Lower leg skin (tissue), 4 donors: ENCODE measurements around the gene LGI4. TPM values are rescaled to one million over a fixed set of nuclear protein-coding genes. Genes with fewer than 3 reads are reported as not detected.

Source experiments
- DNase-seq, 2 donors: peaks; one replicate each; pipeline ENCODE4 v3.0.0-alpha.2; 2019; ENCODE audit warnings: low spot score in 2 of 2
- H3K4me3 ChIP-seq: fragments of 200-600 bp; sonication (generic); 2 replicates; pipeline ENCODE4 v1.5.1; 2017; ENCODE audit warnings: mild to moderate bottlenecking, low read depth; ENCODE audit not compliant: poor library complexity, severe bottlenecking
- POLR2A ChIP-seq, 2 donors: fragments of 450-650 bp; IDR thresholded peaks; one replicate each; pipeline ENCODE4 v1.6.1; 2016 to 2017; ENCODE audit warnings: antibody characterized with exemption in 2 of 2, mild to moderate bottlenecking in 1 of 2, moderate library complexity in 1 of 2
- WGBS, 2 donors: methylation state at CpG; one replicate each; pipeline ENCODE4 v1.1.5; 2018; 5-methylcytosine and 5-hydroxymethylcytosine counted together
- intact Hi-C: fragments of 100-400 bp; cut with DNase I; formaldehyde crosslinking; loops from one replicate; pipeline ENCODE4 v1.15.0; 2023; ENCODE audit warnings: low total_unique reads
- total RNA-seq, 4 donors: library from RNA; depleted of rRNA; stranded (reverse); fragments of >200 nt; gene quantifications; one replicate each; pipeline ENCODE4 v1.1.0, GENCODE V29; 2016
- TF ChIP-seq, protein P1 (sequence below), 3 donors: fragments of 450-650 bp; IDR thresholded peaks; one replicate each; pipeline ENCODE4 v1.5.1; 2016; ENCODE audit warnings: antibody characterized with exemption in 3 of 3, mild to moderate bottlenecking in 3 of 3, moderate library complexity in 2 of 3

The LGI4 gene
- total RNA-seq, 4 donors from 2014 or later, result 4.3 to 19.4 (median 8.9) TPM

DNA sequence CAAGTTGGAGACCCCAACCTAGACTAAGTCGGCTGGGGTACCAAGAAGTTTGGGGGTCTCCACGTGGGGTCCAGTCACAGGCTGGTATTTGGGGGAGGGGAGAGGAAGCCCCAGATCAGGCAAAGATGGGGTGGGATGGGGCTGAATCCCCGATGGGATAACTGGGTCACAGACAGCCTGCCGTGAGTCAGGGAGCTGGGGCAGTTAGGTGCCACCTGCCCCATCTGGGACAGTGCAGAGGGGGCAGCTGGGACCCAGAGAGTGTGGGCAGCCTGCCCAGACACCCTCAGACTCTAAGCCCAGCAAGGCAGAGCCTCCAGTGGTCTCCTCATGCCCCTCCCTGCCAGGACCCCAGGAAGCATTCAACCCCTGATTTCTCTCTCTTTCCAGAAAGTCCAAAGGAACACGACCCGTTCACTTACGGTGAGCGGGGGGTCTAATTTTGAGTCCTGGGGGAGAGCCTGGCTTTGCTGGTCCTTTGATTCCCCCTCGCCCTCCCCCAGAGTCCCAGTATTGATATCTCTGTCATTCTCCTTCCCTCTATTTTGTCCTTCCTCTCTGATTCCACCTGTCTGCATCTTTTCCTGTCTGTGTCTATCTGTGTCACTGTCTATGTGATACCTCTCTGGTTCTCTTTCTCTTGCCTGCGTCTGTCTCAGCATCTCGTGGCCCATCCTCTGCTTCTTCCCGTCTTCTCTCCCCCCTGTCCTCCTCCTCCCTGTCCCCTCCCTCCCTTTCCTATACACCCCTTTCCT, 5.5 kb upstream of the LGI4 start:
- TF ChIP-seq, protein P1, sequence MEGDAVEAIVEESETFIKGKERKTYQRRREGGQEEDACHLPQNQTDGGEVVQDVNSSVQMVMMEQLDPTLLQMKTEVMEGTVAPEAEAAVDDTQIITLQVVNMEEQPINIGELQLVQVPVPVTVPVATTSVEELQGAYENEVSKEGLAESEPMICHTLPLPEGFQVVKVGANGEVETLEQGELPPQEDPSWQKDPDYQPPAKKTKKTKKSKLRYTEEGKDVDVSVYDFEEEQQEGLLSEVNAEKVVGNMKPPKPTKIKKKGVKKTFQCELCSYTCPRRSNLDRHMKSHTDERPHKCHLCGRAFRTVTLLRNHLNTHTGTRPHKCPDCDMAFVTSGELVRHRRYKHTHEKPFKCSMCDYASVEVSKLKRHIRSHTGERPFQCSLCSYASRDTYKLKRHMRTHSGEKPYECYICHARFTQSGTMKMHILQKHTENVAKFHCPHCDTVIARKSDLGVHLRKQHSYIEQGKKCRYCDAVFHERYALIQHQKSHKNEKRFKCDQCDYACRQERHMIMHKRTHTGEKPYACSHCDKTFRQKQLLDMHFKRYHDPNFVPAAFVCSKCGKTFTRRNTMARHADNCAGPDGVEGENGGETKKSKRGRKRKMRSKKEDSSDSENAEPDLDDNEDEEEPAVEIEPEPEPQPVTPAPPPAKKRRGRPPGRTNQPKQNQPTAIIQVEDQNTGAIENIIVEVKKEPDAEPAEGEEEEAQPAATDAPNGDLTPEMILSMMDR (IDR thresholded peaks at IDR 0.05), result no peak
- no peak for TF ChIP-seq POLR2A (IDR thresholded peaks at IDR 0.05)
- no peak overlapping the region for H3K4me3 ChIP-seq
- WGBS, 2 donors, result 52 to 56% methylated on average over 12 of the region's 12 CpGs
- no peak for DNase-seq
- intact Hi-C loops, result loop anchor here (10.0 kb wide), 1 partner anchor 124 kb away; the partner anchor contains the start of gene USF2

DNA sequence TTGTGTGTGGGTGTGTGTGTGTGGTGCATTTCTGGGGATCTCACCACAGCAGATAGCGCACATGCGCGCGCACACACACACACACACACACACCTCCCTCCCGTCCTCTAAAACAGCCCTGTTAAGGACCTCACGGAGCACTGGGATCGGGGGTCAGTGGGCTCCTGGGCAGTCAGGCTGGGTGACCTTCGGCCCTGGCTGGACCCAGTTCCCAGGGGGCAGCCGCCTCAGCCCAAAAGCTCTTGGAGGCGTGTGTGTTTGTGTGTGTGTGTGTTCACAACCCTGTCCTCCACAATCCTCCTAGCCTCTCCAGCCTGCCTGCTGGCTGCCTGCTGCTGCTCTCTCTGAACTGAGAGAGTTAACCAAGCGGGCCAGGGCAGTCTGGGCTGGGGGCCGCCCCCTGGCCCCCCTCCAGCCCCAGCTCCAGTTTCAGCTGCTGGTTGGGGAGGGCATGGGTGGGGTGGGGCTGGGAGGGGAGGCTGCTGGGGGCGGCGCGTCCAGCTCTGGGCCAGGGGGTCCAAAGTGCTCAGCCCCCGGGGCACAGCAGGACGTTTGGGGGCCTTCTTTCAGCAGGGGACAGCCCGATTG, 3.5 kb upstream of the LGI4 start, which contains the start of gene FXYD1:
Gene FXYD1, plus strand, starts transcription at position 520 of the 588 bp plus-strand sequence. CDS start 1,256 bp downstream, outside the sequence.
- DNase-seq, result peak in 1 of 2 donors; percentile 93
- 50 to 53% methylated on average over 13 to 16 of the region's 18 CpGs for WGBS, 2 donors
- H3K4me3 ChIP-seq, result no peak within 1 kb of the TSS
- intact Hi-C loops, result no loop called here
- TF ChIP-seq, protein P1 (IDR thresholded peaks at IDR 0.05), result no peak

DNA sequence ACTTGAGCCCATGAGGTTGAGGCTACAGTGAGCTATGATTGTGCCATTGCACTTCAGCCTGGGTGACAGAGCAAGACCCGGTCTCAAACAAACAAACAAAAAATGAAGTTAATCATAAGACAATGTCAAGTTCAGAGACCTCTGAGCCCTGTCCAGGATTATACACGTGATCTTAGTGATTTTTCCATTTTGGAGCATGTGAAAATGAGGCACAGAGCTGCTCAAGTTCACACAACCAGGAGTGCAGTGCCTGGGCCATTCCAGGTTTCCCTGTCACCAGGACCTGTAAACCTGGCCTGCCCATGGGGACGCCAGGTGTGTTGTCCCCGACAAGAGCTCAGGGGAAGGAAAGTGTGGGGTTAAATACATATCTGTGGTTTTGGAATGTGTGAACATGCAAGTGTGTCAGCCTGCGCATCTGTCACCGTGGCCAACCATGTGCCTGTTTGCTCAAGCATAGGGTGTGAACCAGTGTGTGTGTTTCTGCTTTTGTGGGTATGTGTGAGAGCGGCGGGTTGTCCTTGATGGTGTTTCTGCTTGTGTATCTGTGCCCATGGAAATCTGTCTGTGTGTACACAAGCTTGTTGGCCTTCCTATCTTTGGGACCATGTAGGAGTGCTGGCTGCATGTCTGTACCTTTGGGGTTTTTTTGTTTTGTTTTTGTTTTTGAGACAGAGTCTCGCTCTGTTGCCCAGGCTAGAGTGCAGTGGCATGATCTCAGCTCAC, 2.3 kb upstream of the LGI4 start:
- DNase-seq, result no peak
- H3K4me3 ChIP-seq, result no peak overlapping the region
- WGBS, 2 donors, result 39 to 42% methylated on average over 9 of the region's 9 CpGs
- no peak for TF ChIP-seq POLR2A (IDR thresholded peaks at IDR 0.05)
- TF ChIP-seq, protein P1 (IDR thresholded peaks at IDR 0.05), result peak in 1 of 3 donors; percentile 46
- intact Hi-C loops, result no loop called here

DNA sequence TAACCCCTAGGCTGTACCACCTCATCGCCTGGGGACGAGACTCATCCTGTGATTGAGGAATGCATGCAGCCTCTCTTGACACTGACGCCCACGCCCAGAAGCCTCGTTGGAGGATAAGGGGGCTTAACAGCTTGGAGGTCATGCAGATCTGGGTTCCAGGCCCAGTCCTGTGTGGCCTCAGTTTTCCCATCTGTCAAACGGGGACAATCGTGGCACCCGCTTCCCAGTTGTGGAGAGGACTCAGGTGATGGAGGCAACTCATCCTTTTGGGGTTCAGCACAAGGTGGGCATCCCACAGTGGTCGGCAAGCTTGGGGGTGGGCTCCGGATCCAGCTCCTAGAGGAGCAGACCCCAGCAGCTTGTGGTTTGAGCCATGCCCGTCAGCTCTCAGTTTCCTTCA, 1.4 kb upstream of the LGI4 start:
- intact Hi-C loops, result no loop called here
- DNase-seq, result no peak
- 68 to 70% methylated on average over 9 to 11 of the region's 11 CpGs for WGBS, 2 donors
- TF ChIP-seq POLR2A (IDR thresholded peaks at IDR 0.05), result no peak
- TF ChIP-seq, protein P1 (IDR thresholded peaks at IDR 0.05), result no peak
- no peak overlapping the region for H3K4me3 ChIP-seq

DNA sequence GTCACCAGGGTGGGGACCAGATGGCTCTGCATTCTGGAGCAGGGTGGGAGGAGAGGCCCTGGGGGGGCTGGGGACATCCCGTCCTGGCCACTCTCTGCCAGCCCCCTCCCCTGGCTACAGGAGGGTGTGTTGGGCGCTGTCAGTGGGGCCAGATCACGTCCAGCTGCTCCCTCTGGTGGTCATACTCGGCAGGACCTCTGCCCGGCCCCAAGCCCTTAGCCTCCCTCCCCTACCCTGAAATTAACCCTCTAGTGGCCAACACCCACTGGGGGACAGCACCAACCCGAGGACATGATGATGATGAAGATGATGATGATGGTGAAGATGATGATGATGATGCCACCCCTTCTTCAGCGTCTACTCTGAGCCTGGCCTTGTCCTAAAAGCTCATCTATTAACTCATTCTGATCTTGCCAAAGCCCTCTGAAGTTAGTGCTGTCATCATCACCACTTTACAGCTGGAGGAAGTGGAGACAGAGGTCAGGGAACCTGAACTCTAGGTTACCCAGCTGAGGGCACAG, 590 bp upstream of the LGI4 start:
- DNase-seq, result peak in 1 of 2 donors; percentile 96
- TF ChIP-seq POLR2A (IDR thresholded peaks at IDR 0.05), result no peak
- TF ChIP-seq, protein P1 (IDR thresholded peaks at IDR 0.05), result peak in 1 of 3 donors; percentile 90
- 2 to 11% methylated on average over 5 to 6 of the region's 7 CpGs for WGBS, 2 donors
- no peak overlapping the region for H3K4me3 ChIP-seq
- intact Hi-C loops, result no loop called here
